GM19328 (cell line): ENCODE measurements around the gene HOXC10.

Experiments used
- ATAC-seq: cut with Tn5 transposase; IDR thresholded peaks from one replicate; pipeline ENCODE4 v1.9.1; 2021; ENCODE audit warnings: mild to moderate bottlenecking, moderate library complexity; ENCODE audit not compliant: unreplicated experiment

HOXC10 gene

GRCh38 chr12:54037360-54038283 is 52.7 kb downstream of the HOXC10 start:
- no peak for ATAC-seq

GRCh38 chr12:54038284-54038870 is 53.4 kb downstream of the HOXC10 start:
- ATAC-seq, result no peak

- no peak for ATAC-seq
These were observed 54.0 kb downstream of the HOXC10 start for GRCh38 chr12:54038871-54039414.

GRCh38 chr12:54039417-54040147 is 54.6 kb downstream of the HOXC10 start:
- ATAC-seq, result no peak
